Kidney glomerular epithelial cell (primary cell): ENCODE data around the gene IRS1.

Experiments
- DNase-seq: peaks from one replicate; lab custom pipeline; 2025; lab: John Stamatoyannopoulos, UW

Gene IRS1

GRCh38 chr2:226758921-226759640 is 40.5 kb downstream of the IRS1 start:
- no peak for DNase-seq

DNA sequence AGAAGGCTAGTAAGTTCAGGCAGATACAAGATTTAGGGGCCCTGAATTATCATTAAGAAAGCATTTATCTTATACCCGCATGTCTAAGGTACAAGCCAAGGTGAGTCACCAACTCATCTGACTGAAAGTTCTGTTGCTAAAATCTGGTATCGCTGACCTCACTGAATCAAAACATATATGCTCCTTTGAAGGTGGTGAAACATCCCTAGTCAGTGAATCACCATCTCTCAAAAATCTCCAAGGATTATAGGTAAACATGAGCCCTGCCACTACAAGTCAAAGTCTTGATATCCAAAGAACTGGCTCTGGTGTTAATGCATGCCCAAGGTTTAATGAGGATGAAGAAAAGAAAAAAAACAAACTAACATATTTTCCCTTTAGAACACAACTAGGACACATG is 43.5 kb downstream of the IRS1 start:
- peak; percentile 83 for DNase-seq

DNA sequence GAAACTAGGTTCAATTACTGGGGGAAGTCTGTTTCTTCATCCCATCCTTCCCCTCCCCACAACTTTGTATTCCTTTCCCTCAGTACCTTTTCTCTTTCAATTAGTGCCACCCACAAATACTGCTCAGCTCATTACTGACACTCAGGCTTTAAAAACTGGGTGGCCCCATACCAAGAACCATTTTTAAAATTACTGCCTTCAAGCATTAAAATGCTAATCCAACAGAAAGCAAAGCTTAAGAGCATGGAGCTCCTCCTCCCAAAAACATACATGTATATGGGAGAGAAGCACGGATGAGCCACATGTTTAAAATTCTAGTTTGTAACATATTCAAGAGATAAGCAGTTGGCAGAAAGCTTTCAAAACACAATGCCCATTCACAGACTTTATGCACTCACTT is 44.0 kb downstream of the IRS1 start:
- no peak for DNase-seq

DNA sequence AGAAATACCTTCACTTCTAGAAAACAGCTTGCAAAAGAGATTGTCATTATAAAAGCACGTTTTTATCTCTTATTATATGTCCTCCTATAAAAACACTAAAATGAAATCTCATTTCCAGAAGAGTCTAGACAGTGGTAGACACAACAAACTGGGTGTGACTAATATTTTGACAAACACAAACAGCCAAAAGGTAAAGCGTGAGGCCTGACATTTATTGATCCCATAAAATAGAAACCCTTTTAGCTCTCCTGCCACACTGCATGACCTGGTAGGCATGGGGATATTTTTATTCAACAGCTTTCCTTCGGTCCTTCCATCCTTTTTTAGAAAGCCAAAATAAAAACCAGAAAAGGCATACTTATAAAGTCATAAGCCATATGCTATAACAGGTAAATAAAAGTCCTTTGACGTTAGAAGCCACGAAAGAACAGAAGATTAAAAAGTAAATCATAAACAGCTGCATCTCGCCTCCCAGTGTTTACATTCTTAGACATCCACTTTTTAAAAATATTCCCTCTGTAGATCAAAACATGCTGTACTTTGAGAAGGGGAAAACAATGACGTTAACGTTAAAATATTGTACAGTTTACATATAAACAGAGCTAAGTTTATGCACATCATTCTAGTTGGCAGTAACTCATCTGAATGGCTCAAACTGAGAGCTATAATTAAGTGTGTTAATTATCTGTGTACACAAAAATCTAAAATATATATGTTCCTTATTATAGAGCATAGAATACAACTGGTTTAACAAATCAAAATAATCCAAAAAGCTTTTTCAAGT is 44.6 kb downstream of the IRS1 start:
- no peak for DNase-seq

DNA sequence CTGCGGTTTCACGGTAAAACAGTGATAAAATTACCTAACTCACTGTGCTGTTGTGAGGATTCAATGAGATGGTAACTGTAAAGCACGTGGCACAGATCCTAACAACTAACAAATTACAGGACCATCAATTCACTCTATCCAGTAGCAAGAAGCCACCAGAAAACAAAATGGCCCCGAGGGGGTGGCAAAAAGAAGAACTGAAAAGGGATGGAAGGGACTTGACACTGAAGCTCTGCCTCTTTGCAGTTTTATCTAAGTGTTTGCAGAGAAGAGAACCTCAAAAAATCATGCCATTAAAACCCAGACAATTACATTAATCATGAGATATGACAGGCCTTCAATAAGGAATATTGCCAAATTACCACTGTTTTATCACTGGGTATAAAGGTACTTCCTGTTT is 46.7 kb downstream of the IRS1 start:
- no peak for DNase-seq

GRCh38 chr2:226747288-226747687 is 52.3 kb downstream of the IRS1 start:
- DNase-seq: no peak

DNA sequence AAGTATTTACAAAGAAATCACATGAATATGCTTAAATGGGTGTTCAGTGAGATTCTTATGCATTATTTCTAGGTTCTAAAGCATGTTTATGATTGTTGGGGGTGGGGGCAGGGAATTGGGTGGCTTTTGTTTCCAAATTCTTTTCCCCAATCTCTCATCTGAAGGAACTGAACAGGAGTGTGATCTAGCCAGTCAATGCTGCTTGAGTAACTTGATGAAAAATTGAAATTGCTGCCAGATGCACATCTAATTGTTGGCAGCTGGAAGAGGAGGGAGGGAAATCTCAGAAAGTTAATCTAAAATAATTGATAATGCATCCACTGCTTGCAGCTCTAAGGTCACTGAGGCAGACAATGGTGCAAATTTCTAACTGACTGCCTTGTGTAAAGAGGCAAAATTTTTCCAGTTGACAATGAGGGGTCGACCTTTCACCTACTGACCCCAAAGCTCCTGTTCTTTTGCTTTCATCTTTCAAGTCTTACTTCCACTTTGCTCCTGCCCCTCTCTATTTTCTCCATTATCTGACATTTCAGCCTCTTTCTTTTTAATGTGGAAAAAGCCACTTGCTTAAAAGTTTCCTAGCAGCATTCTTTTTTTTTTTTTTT is 53.3 kb downstream of the IRS1 start:
- no peak for DNase-seq

DNA sequence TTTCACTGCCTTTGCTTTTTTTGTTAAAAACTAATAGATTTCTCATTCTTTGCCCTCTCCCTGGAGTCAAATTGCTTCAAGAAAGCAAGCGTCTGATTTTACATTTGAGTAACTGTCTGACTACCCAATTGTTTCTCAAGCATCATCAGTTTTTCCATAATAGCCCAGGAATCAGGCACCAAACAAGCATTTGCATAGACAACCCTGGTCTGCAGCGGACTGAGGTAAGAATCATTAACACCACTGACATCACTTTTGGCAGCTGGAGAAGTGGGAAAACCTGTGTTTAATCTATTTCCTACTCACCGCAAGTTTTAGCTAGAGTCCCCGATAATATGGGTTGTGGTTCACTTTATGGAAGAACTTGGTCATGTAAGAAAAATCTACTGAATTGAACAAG is 55.7 kb downstream of the IRS1 start:
- DNase-seq: no peak

GRCh38 chr2:226742347-226742746 is 57.3 kb downstream of the IRS1 start:
- DNase-seq: no peak

DNA sequence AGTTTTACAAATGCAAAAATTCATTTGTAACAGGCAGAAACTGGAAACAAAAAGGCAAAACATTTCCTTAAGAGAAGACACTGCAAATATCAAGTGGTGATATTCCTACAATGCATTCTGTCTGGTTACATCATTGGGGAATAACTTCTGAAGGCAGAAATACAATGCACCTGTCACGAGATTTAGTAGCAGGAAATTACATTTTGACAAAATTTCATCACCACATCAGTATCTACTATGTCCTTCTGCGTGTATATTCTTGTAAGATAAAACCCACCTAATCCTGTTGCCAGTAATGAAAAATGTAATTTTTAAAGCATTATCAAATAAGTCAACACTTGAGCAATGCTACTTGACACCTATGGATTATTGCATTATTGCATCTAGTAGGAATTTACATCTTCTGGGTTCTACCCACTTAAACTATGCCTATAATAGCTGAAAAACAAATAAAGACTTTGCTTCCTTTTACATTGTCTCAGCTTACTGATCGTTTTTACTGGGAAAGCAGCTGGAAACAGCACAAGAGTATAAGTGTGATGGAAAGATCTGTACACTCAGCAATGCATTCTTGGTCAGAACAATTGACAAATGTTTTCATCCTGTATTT is 59.5 kb downstream of the IRS1 start:
- DNase-seq: no peak

DNA sequence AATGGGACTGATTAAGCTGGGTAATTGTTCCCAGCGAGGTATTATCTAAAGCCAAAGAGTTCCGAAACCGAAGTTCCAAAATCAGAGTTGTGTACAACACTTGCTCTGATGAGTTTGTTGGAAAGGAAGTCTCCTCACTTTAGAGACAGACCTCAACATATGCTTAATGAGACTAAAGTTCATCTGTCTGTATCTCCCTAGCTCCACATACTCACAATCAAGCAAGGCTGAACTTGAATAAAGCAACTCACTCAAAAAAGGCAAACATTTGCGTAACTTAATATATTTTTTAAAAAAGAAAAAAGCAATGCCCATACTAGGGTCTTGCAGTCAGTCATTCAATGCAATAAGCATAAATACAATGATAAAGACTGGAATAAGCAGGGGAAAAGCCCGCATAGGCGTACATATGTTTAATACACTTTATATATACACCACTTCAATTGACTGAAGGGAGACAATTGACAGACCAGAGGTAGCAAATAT is 60.0 kb downstream of the IRS1 start:
- no peak for DNase-seq

- DNase-seq: no peak
Measured at GRCh38 chr2:226738821-226739544, 60.6 kb downstream of the IRS1 start.

DNA sequence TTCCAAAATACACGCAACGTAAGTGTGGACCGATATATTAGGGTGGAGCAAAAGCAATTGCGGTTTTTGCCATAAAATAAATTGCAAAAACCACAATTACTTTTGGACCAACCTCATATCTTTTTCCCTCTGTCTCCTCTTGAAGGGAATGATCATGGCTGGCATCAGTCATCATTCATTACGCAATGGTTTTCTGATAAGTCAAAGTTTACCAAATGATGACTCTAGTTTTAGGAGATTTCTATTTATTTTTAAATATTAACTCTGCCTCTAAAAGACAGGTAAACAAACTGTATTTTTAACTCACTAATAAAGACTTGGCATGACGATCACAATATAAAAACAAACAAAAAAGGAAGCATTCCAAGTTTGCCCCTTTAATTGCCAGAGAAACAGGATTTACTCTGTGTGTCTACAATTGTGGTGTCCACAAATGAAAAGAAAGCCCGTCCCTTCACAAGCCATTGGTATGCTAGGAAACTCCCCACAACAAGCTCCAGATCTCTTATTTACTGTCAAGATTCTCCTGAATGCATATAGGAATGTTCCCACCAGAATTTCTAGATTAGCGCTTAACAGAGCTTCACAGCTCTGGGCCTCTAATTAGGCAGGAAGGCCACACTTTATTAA is 61.3 kb downstream of the IRS1 start:
- no peak for DNase-seq

- DNase-seq: no peak
Measured at GRCh38 chr2:226736382-226736781, 63.2 kb downstream of the IRS1 start.

GRCh38 chr2:226733927-226734564 is 65.6 kb downstream of the IRS1 start:
- no peak for DNase-seq

DNA sequence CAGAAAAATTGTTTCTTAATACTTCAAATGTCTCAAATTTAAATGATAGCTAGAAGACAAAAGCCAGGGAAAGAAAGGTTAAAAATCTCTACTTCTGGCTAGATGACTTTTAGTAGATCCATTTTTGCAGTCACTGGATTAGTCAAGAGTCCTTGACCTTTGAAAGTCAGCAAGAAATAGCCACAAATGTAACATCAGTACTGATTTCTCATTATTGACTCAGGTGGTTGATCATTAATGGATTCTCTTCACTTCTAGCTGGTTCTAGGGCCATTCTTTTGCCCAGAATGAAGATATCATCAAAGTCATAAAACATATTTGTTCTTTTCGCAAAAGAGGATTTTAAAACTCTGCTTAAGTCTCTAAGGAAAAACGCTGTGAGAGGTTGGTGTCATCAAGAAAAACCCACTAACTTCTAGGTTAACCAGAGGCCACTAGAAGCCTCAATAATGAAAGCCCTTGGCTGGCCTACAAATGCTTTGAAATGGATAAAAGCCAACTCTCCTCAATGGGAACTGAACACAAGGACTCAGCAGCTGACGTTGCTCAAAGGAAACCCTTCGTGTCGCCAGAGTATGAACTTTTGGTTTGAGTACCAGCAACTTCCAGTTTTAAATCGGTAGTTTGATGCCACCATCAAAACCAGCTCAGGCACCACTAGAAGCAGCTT is 66.3 kb downstream of the IRS1 start:
- DNase-seq: no peak

GRCh38 chr2:226732478-226733188 is 67.0 kb downstream of the IRS1 start:
- DNase-seq: no peak

- DNase-seq: no peak
Measured at GRCh38 chr2:226730481-226730880, 69.1 kb downstream of the IRS1 start.

GRCh38 chr2:226728996-226729395 is 70.6 kb downstream of the IRS1 start:
- DNase-seq: no peak

DNA sequence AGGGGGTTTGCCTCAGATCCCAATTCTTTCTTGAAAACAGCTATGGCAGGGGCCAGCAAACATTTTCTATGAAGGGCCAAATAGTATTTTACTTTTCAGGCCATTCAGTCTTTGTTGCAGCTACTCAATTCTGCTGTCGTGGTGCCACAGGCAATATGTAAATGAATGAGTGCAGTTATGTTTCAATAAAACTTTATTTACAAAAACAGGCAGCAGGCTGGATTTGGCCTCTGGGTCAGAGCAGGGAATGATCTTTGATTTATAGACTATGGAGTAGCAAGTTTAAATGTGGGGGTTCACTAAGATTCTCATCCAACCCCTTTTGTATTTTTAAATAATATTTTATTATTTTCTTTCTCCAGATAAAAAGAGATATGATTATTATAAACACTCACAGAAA is 72.4 kb downstream of the IRS1 start:
- no peak for DNase-seq
